GM12874 (cell line): ENCODE results near the gene GALNT2.

Source experiments
- TF ChIP-seq, protein P1 (sequence below): IDR thresholded peaks from 2 replicates; pipeline ENCODE4 v1.5.1; 2011; ENCODE audit warnings: low read depth, mild to moderate bottlenecking, control low read depth, low read length, moderate library complexity; ENCODE audit not compliant: insufficient read depth

The GALNT2 gene

DNA sequence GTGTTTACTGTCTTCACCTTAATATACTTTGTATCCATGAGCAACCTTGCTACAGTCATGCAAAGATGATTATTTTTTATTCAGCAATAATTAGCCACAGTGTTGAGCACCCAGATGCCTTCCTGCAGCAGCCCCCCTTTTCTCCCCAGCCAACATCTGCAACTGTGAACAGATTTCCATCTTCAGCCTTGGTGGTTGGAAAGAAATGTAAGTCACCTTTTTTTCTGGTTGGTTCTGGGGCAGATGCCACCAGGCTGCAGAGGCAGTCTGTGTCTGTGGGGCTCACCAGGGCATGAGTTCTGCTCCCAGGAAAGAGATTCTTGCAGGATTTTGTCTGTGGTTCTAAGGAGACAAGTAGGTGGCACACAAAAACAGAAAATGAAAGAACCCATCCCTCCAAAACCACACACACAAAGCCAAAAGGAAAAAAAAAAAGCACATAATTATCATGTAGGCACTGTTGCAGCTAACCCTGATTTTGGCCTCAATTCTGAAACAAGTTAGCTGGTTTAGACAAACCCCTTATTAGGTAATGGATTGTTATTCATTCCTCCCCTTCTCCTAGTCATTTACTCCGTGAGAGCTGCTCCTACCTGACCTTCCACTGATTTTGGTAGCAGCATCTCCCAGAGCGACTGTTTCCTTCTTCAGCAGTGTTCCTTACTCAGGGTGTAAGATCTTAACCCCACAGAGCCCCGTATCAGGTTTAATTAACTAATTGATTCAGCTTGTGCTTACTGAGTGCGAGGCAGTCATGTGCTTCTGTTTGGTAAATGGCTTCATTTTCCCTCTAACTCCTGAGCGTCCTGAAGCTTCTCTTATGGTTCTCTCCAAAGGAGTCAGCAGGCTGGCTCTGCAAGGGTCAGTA, 36.5 kb downstream of the GALNT2 start:
- TF ChIP-seq, protein P1, sequence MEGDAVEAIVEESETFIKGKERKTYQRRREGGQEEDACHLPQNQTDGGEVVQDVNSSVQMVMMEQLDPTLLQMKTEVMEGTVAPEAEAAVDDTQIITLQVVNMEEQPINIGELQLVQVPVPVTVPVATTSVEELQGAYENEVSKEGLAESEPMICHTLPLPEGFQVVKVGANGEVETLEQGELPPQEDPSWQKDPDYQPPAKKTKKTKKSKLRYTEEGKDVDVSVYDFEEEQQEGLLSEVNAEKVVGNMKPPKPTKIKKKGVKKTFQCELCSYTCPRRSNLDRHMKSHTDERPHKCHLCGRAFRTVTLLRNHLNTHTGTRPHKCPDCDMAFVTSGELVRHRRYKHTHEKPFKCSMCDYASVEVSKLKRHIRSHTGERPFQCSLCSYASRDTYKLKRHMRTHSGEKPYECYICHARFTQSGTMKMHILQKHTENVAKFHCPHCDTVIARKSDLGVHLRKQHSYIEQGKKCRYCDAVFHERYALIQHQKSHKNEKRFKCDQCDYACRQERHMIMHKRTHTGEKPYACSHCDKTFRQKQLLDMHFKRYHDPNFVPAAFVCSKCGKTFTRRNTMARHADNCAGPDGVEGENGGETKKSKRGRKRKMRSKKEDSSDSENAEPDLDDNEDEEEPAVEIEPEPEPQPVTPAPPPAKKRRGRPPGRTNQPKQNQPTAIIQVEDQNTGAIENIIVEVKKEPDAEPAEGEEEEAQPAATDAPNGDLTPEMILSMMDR, result no peak

DNA sequence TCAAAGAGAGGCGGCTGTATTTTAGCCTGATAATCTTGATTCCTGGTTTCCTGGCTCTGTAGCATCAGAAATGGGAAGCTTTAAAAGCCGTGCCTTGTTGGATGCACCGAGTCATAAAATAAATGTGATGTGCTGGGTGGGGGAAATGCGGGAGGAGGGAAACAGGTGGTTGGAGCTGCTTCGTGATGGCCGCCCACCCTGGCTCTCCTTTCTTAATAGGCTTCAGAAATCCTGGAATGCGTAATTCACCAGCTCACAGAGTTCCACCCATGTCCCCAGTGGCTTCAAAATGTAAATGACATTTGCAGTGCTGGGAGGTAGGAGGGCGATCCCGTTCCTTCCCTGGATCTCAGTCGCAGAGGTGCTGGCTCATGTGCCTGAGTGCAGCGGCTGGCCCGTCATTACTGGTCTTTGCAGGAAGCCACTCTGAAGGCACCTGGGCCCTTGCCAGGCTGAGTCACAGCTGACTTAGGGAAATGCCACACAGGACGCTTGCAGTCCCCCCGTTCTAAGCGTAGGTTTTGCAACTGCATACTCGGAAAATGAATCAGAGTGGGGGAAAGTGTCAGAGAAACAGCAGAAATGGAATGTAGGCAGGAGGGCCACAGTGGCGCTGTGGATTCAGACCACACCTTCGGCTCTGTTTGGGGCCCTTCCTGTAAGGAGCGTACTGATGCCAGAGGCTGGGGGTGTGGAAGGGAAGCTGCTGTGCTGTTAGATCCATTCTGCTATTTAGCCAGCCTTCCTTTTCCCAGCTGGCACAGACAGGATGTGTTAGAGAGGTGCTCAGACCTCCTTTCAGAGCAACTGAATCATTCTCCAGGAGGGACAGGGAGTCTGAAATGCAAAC, 37.6 kb downstream of the GALNT2 start:
- TF ChIP-seq, protein P1, result no peak

DNA sequence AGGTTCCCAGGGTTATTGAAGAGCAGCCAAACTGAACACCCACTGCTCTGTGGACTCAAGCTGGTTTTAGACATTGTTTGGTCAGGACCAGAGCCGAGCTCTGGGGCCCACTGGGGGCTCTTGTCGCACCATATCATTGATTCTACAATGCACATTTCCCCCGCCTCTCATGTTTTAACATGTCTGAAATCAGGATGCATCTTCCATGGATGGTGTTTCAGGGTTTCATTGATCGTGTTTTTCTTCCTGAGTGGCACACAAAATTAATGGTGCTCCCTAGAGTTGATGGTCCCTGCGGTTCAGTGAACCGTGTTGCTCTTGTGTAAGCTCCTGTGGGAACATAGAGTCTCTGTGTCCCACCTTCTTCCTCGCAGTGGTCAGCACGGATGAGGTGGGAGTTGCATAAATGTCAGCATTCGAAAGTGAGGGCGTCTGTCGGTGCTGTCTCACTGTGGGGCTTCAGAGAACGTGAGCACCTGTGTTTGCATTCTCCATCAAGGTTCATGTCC, 38.3 kb downstream of the GALNT2 start:
- TF ChIP-seq, protein P1, result no peak

DNA sequence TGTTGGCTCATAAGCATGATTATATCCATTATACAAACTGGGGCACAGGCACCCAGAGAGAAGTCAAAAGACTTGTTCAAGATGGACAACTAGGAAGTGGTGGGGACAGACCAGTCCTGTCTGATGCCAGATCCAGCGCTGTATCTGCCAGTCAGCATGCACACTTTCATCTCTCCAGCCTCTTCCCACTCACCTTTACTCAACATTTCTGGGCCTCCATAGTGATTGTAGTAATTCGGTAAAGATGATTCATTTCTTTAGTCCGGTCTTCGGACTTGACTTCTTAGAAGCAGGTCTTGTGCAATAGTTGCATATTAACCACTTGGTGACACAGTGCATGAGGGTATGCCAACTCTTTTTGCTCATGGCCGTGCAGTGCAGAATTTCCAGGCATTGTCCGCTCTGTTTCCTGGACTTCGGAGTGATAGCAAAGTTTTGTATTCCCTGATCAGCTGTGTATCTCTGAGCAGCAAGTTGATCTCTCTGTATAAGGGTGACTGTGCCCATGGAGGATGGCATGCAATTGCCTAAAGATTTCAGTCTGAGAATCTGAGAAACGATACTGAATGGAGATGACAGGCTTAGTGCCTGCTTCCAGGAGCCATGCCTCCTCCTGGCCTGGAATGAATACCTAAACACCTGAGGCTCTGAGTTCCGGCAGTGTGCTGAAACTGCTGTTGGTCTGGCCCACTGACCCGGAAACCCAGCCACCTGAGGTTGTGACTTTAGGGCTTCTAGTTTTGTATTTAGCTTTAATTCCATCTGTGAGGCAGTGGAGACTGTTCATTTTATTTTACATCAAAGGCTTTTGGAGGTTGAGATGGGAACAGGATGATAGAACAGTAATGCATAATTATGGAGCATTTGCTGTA, 39.0 kb downstream of the GALNT2 start:
- TF ChIP-seq, protein P1, result no peak

DNA sequence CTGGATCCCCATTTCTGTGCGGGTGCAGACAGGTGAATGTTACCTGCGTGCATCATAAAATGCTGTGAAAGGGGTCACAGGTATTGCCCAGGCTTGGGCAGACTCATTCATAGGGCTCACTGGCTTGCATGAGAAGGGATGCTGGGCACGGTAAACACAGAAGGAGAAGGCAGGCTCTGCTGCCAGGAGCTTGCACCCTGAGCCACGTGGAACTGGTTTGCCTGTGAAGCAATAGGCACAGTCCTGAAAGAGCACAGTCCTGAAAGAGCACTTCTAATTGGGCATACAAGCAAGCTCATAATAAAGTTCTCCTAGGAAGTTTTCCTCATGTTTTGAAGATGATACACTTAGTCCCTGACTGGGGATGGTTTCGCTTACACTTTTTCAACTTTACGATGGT, 40.9 kb downstream of the GALNT2 start:
- TF ChIP-seq, protein P1, result no peak

DNA sequence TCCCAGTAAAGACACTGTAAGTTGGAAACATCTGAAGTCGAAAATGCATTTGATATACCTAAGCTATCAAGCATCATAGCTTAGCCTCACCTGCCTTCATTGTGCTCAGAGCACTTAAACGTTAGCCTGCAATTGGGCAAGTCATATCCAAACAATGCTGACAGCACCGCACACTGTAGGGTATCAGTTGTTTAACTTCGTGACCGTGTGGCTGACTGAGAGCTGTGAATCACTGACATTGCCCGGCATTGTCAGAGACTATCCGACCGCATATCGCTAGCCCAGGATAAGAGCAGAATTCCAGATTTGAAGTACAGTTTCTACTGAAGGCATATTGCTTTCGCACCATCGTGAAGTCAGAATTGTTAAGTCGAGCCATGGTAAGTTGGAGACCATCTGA, 41.5 kb downstream of the GALNT2 start:
- TF ChIP-seq, protein P1, result no peak
